Spleen (tissue), 11 donors: ENCODE measurements around the gene VEGFA. TPM values are rescaled to one million over a fixed set of nuclear protein-coding genes. Genes with fewer than 3 reads are reported as not detected.

Experiments used
- DNase-seq: peaks from one replicate; pipeline ENCODE4 v3.0.0-alpha.2; 2020
- H3K27ac ChIP-seq, 8 donors: fragments of 200-600 bp; sonication (generic) in 7 of 8; 1 replicate in 4 of 8; 2 replicates in 4 of 8; pipeline versions ENCODE4 v1.5.0 to v1.8.0; 2016 to 2021; ENCODE audit warnings: inconsistent platforms in 4 of 8, mild to moderate bottlenecking in 4 of 8, moderate library complexity in 1 of 8
- H3K27me3 ChIP-seq, 7 donors: fragments of 200-600 bp; sonication (generic) in 6 of 7; replicated peaks in 1 of 7; 1 replicate in 4 of 7; 2 replicates in 3 of 7; pipeline versions ENCODE4 v1.5.0 to v1.8.0; 2016 to 2021; ENCODE audit warnings: inconsistent platforms in 3 of 7, mild to moderate bottlenecking in 1 of 7
- H3K36me3 ChIP-seq, 6 donors: fragments of 200-600 bp; sonication (generic) in 5 of 6; 1 replicate in 4 of 6; 2 replicates in 2 of 6; pipeline versions ENCODE4 v1.5.0 to v1.8.0; 2016 to 2021; ENCODE audit warnings: inconsistent platforms in 2 of 6
- H3K4me1 ChIP-seq, 6 donors: fragments of 200-600 bp; sonication (generic) in 5 of 6; 1 replicate in 3 of 6; 2 replicates in 3 of 6; pipeline versions ENCODE4 v1.5.0 to v1.8.0; 2016 to 2021; ENCODE audit warnings: inconsistent platforms in 3 of 6
- H3K4me3 ChIP-seq, 8 donors: fragments of 200-600 bp; sonication (generic) in 7 of 8; 1 replicate in 4 of 8; 2 replicates in 4 of 8; pipeline versions ENCODE4 v1.5.0 to v1.8.0; 2016 to 2021; ENCODE audit warnings: inconsistent platforms in 4 of 8, mild to moderate bottlenecking in 4 of 8, moderate library complexity in 2 of 8
- H3K9me3 ChIP-seq, 8 donors: fragments of 200-600 bp; sonication (generic) in 7 of 8; 1 replicate in 4 of 8; 2 replicates in 4 of 8; pipeline versions ENCODE4 v1.5.0 to v1.8.0; 2016 to 2021; ENCODE audit warnings: inconsistent platforms in 4 of 8
- CTCF ChIP-seq, 11 experiments: fragments of 200-600 bp in 7 of 11; fragments of 450-650 bp in 4 of 11; sonication (generic) in 4 of 11; IDR thresholded peaks in 8 of 11; conservative IDR thresholded peaks in 3 of 11; 1 replicate in 7 of 11; 2 replicates in 4 of 11; pipeline versions ENCODE4 v1.4.0 to v1.8.0; 2016 to 2021; ENCODE audit warnings: antibody characterized with exemption in 11 of 11, inconsistent platforms in 4 of 11, mild to moderate bottlenecking in 1 of 11
- POLR2A ChIP-seq, 3 donors: fragments of 450-650 bp; IDR thresholded peaks; one replicate each; pipeline ENCODE4 v1.5.1; 2017; ENCODE audit warnings: antibody characterized with exemption in 3 of 3, mild to moderate bottlenecking in 1 of 3
- POLR2AphosphoS5 ChIP-seq, 3 donors: sonication (generic); formaldehyde crosslinking; IDR thresholded peaks; one replicate each; pipeline ENCODE4 v1.5.1; 2017; ENCODE audit warnings: antibody characterized with exemption in 3 of 3
- WGBS, 5 donors: extraction: QIAGEN DNeasy Blood & Tissue Kit in 3 of 5; methylation state at CpG; one replicate each; pipeline versions ENCODE4 v1.1.5 to v1.1.7; 2013 to 2018; 5-methylcytosine and 5-hydroxymethylcytosine counted together
- intact Hi-C: fragments of 100-400 bp; cut with DNase I; formaldehyde crosslinking; loops from one replicate; pipeline ENCODE4 v1.15.0; 2023; ENCODE audit warnings: low total_unique reads
- polyA plus RNA-seq, 3 donors: library from polyadenylated mRNA; stranded (reverse); fragments of 200-250 nt; gene quantifications; one replicate each; pipeline ENCODE4 v1.2.1, GENCODE V29; 2013
- total RNA-seq, 7 donors: library from RNA; depleted of rRNA in 3 of 7; stranded (reverse); fragments of >200 nt in 3 of 7; fragmentation: NEBNext Ultra II Directional in 4 of 7; extraction: Animal tissue kit (Norgen Biotek cat#: 25700) in 4 of 7; gene quantifications; one replicate each; pipeline versions ENCODE4 v1.1.0 to v1.2.1, GENCODE V29; 2016 to 2021
- donor health status: healthy with polysubstance abuse.
- donor health status: DM: no; HTN: no; CAD: no; lungs with moderate emphysema.
- donor health status: DM: no; HTN: no; CAD: no.
- donor health status: Bipolar disorder and iron deficiency.
- donor health status: healthy.
- donor health status: DM: no; HTN: no; CAD: no.
- donor health status: DM: yes; HTN: yes; CAD: no.

Gene VEGFA
- total and polyA plus RNA-seq, 10 donors, result 31.0 to 486 (median 153) TPM

GRCh38 chr6:43760210-43761168, 9.5 kb upstream of the VEGFA start:
- no peaks in the 10 kb centered on the region for H3K9me3 ChIP-seq
- intact Hi-C loops, result no loop called here
- DNase-seq, result peak; percentile 41
- peaks cover 0 to 9% (median 0%) of the 10 kb centered on the region in 6 donors for H3K4me1 ChIP-seq
- H3K4me3 ChIP-seq, result no peak overlapping the region
- H3K36me3 ChIP-seq, result no peaks in the 10 kb centered on the region
- no peak overlapping the region for H3K27ac ChIP-seq
- TF ChIP-seq POLR2A (IDR thresholded peaks at IDR 0.05), result no peak
- TF ChIP-seq CTCF (IDR thresholded peaks at IDR 0.05 in 8 of 11, conservative IDR thresholded peaks at IDR 0.05 in 3 of 11), result no peak
- no peak for TF ChIP-seq POLR2AphosphoS5 (IDR thresholded peaks at IDR 0.05)
- WGBS, 5 donors, result 58 to 69% (median 66%) methylated on average over 13 to 15 of the region's 15 CpGs
- H3K27me3 ChIP-seq, result peaks cover 0 to 6% (median 0%) of the 10 kb centered on the region in 7 donors

GRCh38 chr6:43761666-43762409, 8.2 kb upstream of the VEGFA start:
- H3K4me1 ChIP-seq, result peaks cover 0 to 9% (median 0%) of the 10 kb centered on the region in 6 donors
- intact Hi-C loops, result no loop called here
- no peaks in the 10 kb centered on the region for H3K36me3 ChIP-seq
- no peak overlapping the region for H3K4me3 ChIP-seq
- peak; percentile 62 for DNase-seq
- WGBS, 5 donors, result 79 to 97% (median 90%) methylated on average over 7 to 9 of the region's 9 CpGs
- peaks cover 0 to 6% (median 0%) of the 10 kb centered on the region in 7 donors for H3K27me3 ChIP-seq
- TF ChIP-seq CTCF (IDR thresholded peaks at IDR 0.05 in 8 of 11, conservative IDR thresholded peaks at IDR 0.05 in 3 of 11) (no peak), POLR2A (IDR thresholded peaks at IDR 0.05) (no peak), POLR2AphosphoS5 (IDR thresholded peaks at IDR 0.05) (no peak)
- no peak overlapping the region for H3K27ac ChIP-seq
- no peaks in the 10 kb centered on the region for H3K9me3 ChIP-seq

- Histone ChIP-seq H3K4me3 (no peak overlapping the region), H3K36me3 (no peaks in the 10 kb centered on the region), H3K9me3 (no peaks in the 10 kb centered on the region), H3K4me1 (peaks cover 0 to 9% (median 0%) of the 10 kb centered on the region in 6 donors), H3K27ac (no peak overlapping the region), H3K27me3 (peaks cover 0 to 12% (median 0%) of the 10 kb centered on the region in 7 donors)
- no peak for DNase-seq
- 89 to 92% (median 90%) methylated on average over 3 to 5 of the region's 5 CpGs for WGBS, 5 donors
- intact Hi-C loops, result no loop called here
- no peak for TF ChIP-seq CTCF (IDR thresholded peaks at IDR 0.05 in 8 of 11, conservative IDR thresholded peaks at IDR 0.05 in 3 of 11)
- TF ChIP-seq POLR2AphosphoS5 (IDR thresholded peaks at IDR 0.05), result no peak
- TF ChIP-seq POLR2A (IDR thresholded peaks at IDR 0.05), result no peak
Measured at GRCh38 chr6:43762410-43762768, 7.6 kb upstream of the VEGFA start.
